Small intestine (tissue), 16 donors: ENCODE measurements around the gene SLTM. TPM values are rescaled to one million over a fixed set of nuclear protein-coding genes. Genes with fewer than 3 reads are reported as not detected.
A peak's percentile ranks its signal among the peaks of the same experiment; 100 is the strongest.

ENCODE experiments used
- DNase-seq, 2 donors: peaks; one replicate each; pipeline versions ENCODE4 v3.0.0 to v3.0.0-alpha.2; 2013
- FAIRE-seq: peaks from 2 replicates; lab custom pipeline; 2012; peaks lifted over from hg19 to GRCh38; lab: Jason Lieb, UNC
- H3K27ac ChIP-seq, 3 donors: one replicate each; pipeline ENCODE4 v1.5.1; 2013; ENCODE audit warnings: low read length in 2 of 3, mild to moderate bottlenecking in 2 of 3, control low read depth in 1 of 3, inconsistent platforms in 1 of 3, low read depth in 1 of 3, moderate library complexity in 1 of 3
- H3K27me3 ChIP-seq, 3 donors: one replicate each; pipeline ENCODE4 v1.6.1; 2013; ENCODE audit warnings: low read length in 3 of 3, inconsistent platforms in 1 of 3; ENCODE audit not compliant: control insufficient read depth in 3 of 3, insufficient read depth in 3 of 3
- H3K36me3 ChIP-seq, 3 donors: one replicate each; pipeline ENCODE4 v1.6.1; 2013; ENCODE audit warnings: low read length in 3 of 3, inconsistent platforms in 1 of 3, low read depth in 1 of 3, mild to moderate bottlenecking in 1 of 3, moderate library complexity in 1 of 3; ENCODE audit not compliant: control insufficient read depth in 3 of 3, insufficient read depth in 2 of 3
- H3K4me1 ChIP-seq, 3 donors: one replicate each; pipeline ENCODE4 v1.6.1; 2013; ENCODE audit warnings: low read length in 2 of 3, inconsistent platforms in 1 of 3, low read depth in 1 of 3, mild to moderate bottlenecking in 1 of 3, moderate library complexity in 1 of 3; ENCODE audit not compliant: control insufficient read depth in 3 of 3, insufficient read depth in 2 of 3
- H3K4me3 ChIP-seq, 3 donors: one replicate each; pipeline ENCODE4 v1.5.1; 2013; ENCODE audit warnings: low read length in 3 of 3, control low read depth in 1 of 3, inconsistent platforms in 1 of 3, low read depth in 1 of 3, mild to moderate bottlenecking in 1 of 3, moderate library complexity in 1 of 3
- H3K9me3 ChIP-seq, 2 donors: one replicate each; pipeline ENCODE4 v1.6.1; 2013; ENCODE audit warnings: low read depth in 1 of 2, low read length in 1 of 2; ENCODE audit not compliant: control insufficient read depth in 2 of 2, insufficient read depth in 1 of 2
- WGBS, 3 donors: extraction: QIAGEN DNeasy Blood & Tissue Kit; methylation state at CpG; one replicate each; pipeline ENCODE4 v1.1.7; 2013; 5-methylcytosine and 5-hydroxymethylcytosine counted together
- long read RNA-seq, 10 donors: transcript quantifications; one replicate each; lab custom pipeline, GENCODE V29; 2026
- polyA plus RNA-seq, 4 donors: library from polyadenylated mRNA; stranded (reverse) in 3 of 4; unstranded in 1 of 4; fragments of 200-250 nt in 3 of 4; fragments of 120-200 nt in 1 of 4; gene quantifications; one replicate each; pipeline versions ENCODE4 v1.2.1 to v1.2.3, GENCODE V29; 2013
- donor health status: healthy with polysubstance abuse.
- donor health status: control.
- donor health status: control.
- donor health status: Bipolar disorder and iron deficiency.
- donor health status: healthy.

The SLTM gene
- polyA plus RNA-seq: 10 to 100 TPM; 52.1 to 80.5 (median 60.4) TPM
- long read RNA-seq, donor 1: 0 reads
- long read RNA-seq, donor 2, partial matches to known transcripts: 0 of 2 reads
- long read RNA-seq, donor 2, other reads (novel, unspliced or antisense): 0 of 2 reads
- long read RNA-seq, donor 3, partial matches to known transcripts: 7 of 10 reads
- long read RNA-seq, donor 3, other reads (novel, unspliced or antisense): 0 of 10 reads
- long read RNA-seq, donor 4: 0 reads
- long read RNA-seq, donor 5, partial matches to known transcripts: 0 of 5 reads
- long read RNA-seq, donor 5, other reads (novel, unspliced or antisense): 0 of 5 reads
- long read RNA-seq, donor 6, full-length matches to known transcripts: 4 of 4 reads
- long read RNA-seq, donor 6, partial matches to known transcripts: 0 of 4 reads
- long read RNA-seq, donor 6, other reads (novel, unspliced or antisense): 0 of 4 reads
- long read RNA-seq, donor 7, full-length matches to known transcripts: 9 of 22 reads
- long read RNA-seq, donor 7, partial matches to known transcripts: 13 of 22 reads
- long read RNA-seq, donor 7, other reads (novel, unspliced or antisense): 0 of 22 reads
- long read RNA-seq, donor 8, partial matches to known transcripts: 0 of 1 reads
- long read RNA-seq, donor 8, other reads (novel, unspliced or antisense): 0 of 1 reads
- long read RNA-seq, donor 9, partial matches to known transcripts: 0 of 1 reads
- long read RNA-seq, donor 9, other reads (novel, unspliced or antisense): 0 of 1 reads
- long read RNA-seq, donor 10, partial matches to known transcripts: 12 of 17 reads
- long read RNA-seq, donor 10, other reads (novel, unspliced or antisense): 0 of 17 reads

DNA sequence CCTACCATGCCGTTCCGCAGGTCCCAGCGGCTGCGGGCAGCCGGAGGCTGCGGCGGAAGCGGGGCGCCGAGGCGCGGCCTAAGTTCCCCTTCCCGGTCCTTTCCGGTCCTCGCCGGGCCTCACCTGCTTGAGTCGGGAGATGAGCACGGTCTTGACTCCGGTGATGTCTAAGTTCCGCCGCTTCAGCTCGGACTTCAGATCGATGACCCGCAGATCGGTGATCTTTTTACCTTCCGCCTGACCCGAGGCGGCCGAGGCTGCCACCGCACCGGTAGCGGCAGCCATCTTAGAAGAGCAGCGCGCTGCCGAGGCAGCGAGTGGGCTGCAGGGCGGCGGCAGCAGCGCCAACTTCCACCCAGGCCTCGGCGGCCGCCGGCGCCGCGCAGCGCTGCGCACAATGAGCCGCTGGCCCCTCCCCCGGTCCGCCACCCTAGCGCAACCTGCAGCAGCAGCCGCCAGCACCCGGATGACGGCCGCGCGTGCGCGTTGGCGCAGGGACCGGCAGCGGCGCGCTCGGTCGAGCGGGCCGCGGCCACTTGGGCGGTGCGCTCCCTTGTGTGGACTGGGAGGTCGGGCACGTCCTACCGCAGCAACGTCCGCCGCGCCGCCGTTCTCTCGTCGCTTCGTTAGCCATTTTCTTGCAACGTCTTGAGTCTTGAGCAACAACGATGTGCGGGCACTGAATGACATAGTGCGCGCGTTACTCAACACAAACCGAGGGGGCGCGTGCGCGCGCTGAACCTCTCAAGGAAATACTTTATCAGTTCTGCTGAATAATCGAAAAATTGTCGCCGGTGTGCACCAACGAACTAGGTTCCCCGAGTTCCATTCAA is at the start of gene SLTM:
Gene SLTM (minus strand): TSS at position 399 of the 833 bp plus-strand sequence. CDS start 114 bp downstream, at position 285.
- FAIRE-seq (no peak), DNase-seq (peak; percentile 94 to 98)
- Histone ChIP-seq H3K4me3 (peak within 1 kb of the TSS; percentile 89 to 94 (median 93)), H3K9me3 (no peaks in the 10 kb centered on the region), H3K27me3 (no peaks in the 10 kb centered on the region), H3K36me3 (peaks cover 2 to 11% (median 3%) of the 10 kb centered on the region in 3 donors), H3K27ac (peak within 1 kb of the TSS; percentile 99), H3K4me1 (peaks cover 0 to 13% (median 0%) of the 10 kb centered on the region in 3 donors)
- 0% methylated on average over 81 to 101 of the region's 101 CpGs for WGBS, 3 donors

- Histone ChIP-seq H3K27me3 (no peaks in the 10 kb centered on the region), H3K36me3 (no peaks in the 10 kb centered on the region), H3K4me3 (no peak overlapping the region), H3K9me3 (no peaks in the 10 kb centered on the region), H3K27ac (no peak overlapping the region), H3K4me1 (no peaks in the 10 kb centered on the region)
- no peak for DNase-seq
- 81 to 91% (median 87%) methylated on average over 2 of the region's 2 CpGs for WGBS, 3 donors
- no peak for FAIRE-seq
Measured at GRCh38 chr15:58983261-58983660, 49.8 kb upstream of the SLTM start.

DNA sequence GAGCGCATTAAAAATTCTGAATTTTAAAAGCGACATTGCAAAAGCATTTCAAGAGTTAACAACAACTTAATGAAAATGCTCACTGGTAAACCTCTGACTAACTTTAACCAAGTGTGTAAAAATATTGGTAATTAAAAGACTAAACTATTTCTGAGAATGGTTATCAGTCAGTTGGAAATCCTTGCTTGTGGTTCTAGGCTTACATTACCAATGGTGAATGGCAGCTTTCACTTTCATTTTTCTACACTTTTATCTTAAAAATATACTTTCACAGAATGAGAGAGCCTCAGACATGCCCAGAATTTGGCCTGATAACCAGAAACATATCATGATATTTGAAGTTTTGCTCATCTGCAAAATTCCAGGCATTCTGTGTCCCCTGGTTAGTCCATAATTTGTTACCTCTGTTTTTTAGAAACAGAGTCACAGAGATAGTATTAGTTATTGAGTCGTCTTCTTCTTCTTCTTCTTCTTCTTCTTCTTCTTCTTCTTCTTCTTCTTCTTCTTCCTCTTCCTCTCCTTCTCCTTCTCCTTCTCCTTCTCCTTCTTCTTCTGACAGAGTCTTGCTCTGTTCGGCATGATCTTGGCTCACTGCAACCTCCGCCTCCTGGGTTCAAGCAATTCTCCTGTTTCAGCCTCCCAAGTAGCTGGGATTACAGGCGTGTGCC is 48.5 kb upstream of the SLTM start:
- WGBS, 3 donors: 67 to 85% (median 71%) methylated on average over 6 of the region's 6 CpGs
- DNase-seq: peak; percentile 19
- Histone ChIP-seq H3K4me1 (no peaks in the 10 kb centered on the region), H3K4me3 (no peak overlapping the region), H3K9me3 (no peaks in the 10 kb centered on the region), H3K27me3 (no peaks in the 10 kb centered on the region), H3K27ac (no peak overlapping the region), H3K36me3 (no peaks in the 10 kb centered on the region)
- FAIRE-seq: no peak

DNA sequence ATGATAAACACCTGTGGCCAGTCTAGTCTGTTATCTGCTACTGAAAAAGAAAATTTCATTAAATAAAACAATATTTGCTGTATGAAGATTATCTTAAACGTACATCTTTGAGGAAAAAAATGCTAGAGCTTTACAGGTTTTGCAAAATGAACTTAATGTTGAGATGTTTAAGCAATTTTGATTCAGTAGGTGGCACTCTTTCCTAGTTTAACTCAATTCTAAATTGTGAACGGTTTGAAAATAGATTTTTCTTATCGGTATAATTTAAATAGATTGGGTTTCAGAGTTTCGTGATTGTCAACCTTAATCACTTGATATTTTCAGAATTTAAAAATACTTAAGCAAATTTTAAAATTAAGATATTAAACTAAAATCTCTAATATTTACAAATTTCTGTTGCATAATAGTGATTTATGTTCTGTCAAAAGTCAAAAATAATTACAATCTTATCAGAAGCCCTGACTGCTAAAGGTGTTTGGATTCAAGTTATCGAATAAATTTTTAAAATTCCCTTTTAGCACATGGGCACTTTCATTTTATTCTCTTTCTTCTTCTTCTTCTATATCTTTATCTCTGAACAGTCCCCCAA is 47.0 kb upstream of the SLTM start:
- H3K9me3 ChIP-seq: no peaks in the 10 kb centered on the region
- FAIRE-seq: peak; percentile 96
- WGBS, 3 donors: 3 to 9% (median 4%) methylated on average over 5 of the region's 5 CpGs

DNA sequence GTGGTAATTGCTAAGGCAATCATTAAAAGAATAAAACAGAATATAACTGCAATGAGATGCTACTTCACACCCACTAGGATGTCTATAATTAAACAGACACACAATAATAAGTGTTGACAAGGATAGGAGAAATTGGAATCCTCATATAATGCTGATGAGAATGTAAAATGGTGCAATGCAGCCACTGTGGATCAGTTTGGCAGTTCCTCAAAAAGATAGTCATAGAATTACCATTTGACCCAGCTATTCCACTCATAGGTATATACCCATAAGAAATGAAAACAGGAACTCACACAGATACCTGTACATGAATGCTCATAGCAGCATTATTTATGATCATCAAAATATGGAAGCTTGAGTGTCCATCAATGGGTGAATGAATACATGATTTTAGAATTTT is 44.4 kb upstream of the SLTM start:
- H3K4me3 ChIP-seq: no peak overlapping the region
- no peaks in the 10 kb centered on the region for H3K4me1 ChIP-seq
- H3K9me3 ChIP-seq: no peaks in the 10 kb centered on the region
- FAIRE-seq (no peak), DNase-seq (no peak)
- H3K27ac ChIP-seq: no peak overlapping the region
- no peaks in the 10 kb centered on the region for H3K27me3 ChIP-seq
- H3K36me3 ChIP-seq: no peaks in the 10 kb centered on the region

More for the DNA sequence above, 47.0 kb upstream of the SLTM start:
- Histone ChIP-seq H3K27me3 (no peaks in the 10 kb centered on the region), H3K36me3 (no peaks in the 10 kb centered on the region), H3K27ac (no peak overlapping the region), H3K4me1 (no peaks in the 10 kb centered on the region), H3K4me3 (no peak overlapping the region)
- DNase-seq: peak; percentile 43 to 49

DNA sequence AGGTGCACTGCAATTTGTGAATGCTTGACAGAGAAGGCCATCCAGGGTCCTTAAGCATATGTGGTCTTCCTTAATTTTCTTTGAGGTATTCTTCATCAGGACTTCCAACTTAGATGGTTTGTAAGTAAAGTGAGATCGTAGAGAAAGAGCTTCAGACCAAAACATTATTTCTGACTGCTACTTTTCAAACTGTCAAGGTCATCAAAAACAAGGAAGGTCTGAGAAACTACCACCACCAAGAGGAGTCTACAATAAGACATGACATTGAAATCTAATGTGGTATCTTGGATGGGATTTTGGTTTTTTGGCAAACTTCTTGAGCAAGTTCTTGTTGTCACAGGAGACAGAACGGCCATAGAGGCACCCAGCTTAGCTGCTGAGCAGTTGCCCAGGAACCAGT is 34.0 kb upstream of the SLTM start:
- DNase-seq: no peak
- Histone ChIP-seq H3K9me3 (no peaks in the 10 kb centered on the region), H3K36me3 (no peaks in the 10 kb centered on the region), H3K27me3 (no peaks in the 10 kb centered on the region), H3K4me3 (no peak overlapping the region), H3K27ac (no peak overlapping the region), H3K4me1 (no peaks in the 10 kb centered on the region)
- WGBS, 3 donors: 84 to 93% (median 85%) methylated on average over 2 of the region's 2 CpGs
- no peak for FAIRE-seq

DNA sequence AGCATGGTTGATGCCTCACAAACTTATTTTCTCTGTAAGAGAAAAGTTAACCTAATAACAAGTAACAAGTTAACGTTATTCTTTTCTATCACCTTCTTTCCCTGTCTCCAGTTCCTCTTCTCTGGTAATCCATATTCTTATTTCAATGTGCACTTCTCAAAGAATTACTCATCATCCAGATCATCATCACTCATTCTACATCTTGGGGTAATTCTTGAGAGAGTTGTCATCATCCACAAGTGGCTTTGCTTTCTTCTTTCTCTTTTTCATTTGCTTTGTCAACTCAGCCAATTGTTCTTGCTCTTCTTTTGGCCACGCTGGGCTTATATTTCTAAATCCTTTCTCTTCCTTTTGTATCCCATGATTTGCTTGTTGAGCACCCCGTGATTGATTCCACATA is 33.2 kb upstream of the SLTM start:
- Histone ChIP-seq H3K9me3 (no peaks in the 10 kb centered on the region), H3K27ac (no peak overlapping the region), H3K36me3 (no peaks in the 10 kb centered on the region), H3K4me1 (no peaks in the 10 kb centered on the region), H3K4me3 (no peak overlapping the region), H3K27me3 (no peaks in the 10 kb centered on the region)
- no peak for DNase-seq
- 78 to 82% (median 82%) methylated on average over 3 of the region's 3 CpGs for WGBS, 3 donors
- no peak for FAIRE-seq
